ENCODE data around the gene PATE2.

Gene PATE2

DNA sequence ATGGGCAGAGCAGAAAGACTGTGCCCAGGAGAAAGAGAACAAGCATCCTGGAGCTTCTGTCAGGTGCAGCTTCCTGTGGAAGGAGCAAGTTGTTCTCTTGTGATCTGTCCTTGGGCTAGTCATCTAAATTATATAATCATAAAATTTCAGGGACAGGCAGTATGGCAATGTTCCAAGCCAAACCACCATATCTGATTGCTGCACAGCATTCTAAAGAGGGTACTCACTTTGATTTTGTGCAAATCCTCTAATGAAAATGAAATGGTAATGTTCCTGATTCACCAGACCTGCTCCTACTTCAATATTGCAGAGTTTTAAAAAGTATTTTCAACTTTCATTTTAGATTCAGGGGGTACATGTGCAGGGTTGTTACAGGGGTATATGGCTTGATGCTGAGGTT lies at the start of gene PATE2:
Gene PATE2 (minus strand): TSS at position 101 of the 400 bp plus-strand sequence. CDS start 55 bp downstream, at position 46.
- no peak for DNase-seq (ENCODE audit: low read depth)

DNA sequence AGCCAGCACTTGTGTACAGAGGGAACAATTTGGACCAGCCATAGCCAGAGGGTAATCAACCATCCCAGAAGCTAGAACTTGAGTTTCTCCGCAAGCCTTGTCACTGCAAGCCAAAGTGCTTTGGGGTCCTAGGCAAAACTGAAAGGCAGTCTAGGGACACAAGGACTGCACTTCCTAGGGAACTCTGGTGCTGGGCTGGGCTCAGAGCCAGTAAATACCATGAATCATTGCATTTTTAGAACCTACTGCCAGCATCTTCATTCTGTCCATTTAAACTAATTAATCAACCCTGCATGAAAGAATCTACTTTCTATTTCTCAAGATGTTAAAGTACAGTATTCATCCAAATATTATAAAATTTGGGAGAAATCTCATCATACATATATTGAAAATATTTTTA lies 29.3 kb upstream of the PATE2 start:
- no peak for DNase-seq (ENCODE audit: low read depth)

DNA sequence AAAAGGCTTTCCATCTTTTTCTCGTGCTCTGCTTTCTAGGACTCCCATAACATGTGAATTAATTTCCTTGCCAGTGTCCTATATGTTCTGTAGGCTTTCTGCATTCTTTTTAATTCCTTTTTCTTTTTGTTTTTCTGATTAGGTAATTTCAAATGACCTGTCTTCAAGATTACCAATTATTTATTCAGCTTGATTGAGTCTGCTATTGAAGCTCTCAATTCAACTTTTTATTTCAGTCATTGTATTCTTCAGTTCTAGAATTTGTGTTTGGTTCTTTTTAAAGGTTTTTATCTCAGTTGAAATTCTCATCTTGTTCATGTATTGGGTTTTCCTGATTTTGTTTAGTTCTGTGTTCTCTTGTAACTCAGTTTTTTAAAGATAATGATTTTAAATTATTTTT lies 23.8 kb upstream of the PATE2 start:
- DNase-seq (ENCODE audit: low read depth): no peak

DNA sequence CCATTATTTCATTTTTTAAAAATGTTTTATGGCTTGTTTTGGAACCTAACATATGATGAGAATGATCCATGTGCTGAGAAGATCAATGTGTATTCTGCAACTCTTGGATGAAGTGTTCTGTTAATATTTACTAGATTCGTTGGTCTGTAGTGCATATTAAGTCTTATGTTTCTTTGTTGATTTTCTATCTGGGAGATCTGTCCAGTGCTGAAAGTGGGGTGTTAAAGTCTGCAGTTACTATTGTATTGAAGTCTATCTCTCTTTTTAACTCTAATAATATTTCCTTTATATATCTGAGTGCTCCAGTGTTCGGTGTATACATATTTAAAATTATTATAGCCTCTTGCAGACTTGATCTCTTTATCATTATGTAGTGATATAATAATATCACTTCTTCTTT lies 21.2 kb upstream of the PATE2 start:
- DNase-seq (ENCODE audit: low read depth): no peak

DNA sequence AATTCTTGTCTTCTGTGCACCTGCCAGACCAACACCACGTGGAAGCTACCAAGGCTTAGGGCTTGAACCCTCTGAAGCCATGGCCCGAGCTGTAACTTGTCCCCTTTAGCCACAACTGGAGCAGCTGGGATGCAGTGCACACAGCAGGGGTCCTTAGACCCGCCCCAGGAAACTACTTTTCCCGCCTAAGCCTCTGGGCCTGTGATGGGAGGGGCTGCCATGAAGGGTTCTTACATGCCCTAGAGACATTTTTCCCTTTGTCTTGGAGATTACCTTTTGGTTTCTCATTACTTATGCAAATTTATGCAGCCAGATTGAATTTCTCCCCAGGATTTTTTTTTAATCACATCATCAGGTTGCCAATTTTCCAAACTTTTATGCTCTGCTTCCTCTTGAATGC lies 19.0 kb upstream of the PATE2 start:
- DNase-seq (ENCODE audit: low read depth): no peak

DNA sequence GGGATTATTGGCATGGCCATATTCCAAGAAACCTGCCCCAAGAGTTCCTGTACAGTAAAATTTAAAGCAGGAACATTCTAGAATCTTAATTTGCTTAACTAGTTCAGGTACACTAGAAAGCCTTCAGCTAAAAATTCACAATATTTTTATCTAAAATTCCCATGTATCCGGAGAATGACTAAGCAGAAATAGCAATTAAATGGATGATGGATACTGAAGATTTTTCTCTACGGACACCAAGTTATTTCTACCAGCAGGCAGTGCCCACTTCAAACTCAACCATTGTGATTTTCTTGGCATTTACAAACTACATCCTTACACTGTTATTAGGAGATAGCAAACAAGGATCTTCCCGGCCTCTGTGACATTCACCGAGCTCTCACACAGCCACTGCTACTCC lies 12.2 kb upstream of the PATE2 start:
- DNase-seq (ENCODE audit: low read depth): no peak

DNA sequence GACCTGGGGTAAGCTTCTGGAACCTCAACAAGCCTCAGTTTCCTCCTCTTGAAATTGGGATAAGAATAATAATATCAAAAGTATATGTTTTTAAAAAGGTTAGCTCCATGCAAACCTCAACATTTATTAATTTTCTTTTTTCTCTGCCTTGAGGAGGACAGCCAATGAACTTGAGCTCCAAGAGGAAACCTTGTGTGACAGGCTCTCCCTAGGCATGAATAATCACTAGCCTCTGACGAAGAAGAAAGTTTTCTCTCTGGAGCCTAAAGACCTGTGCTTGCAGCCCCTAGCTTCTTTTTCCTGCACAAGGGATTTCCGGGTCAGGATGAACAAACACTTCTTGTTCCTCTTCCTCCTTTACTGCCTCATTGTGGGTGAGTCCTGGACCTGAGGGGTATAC lies 9.2 kb upstream of the PATE2 start, which contains the start of gene PATE3:
Gene PATE3 (plus strand): TSS at position 301 of the 400 bp plus-strand sequence. CDS start 25 bp downstream, at position 326.
- no peak for DNase-seq (ENCODE audit: low read depth)

DNA sequence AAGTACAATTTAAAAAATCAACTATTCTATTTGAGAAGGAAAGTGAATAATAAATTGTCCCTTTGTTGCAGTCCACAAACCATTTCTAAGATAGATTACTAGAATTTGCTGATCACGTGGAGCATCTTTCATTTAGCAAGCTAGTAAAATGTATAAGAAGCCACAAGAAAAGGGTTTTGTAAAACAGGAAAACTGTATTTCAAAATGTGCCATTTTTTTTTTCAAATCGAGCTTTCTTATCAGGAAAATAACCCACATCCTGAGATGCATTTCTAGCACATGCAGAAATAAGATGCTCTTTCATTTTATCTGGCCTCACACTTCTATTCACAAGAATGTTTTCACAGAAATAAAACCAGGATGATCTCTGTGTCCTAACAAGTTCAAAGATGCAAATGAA lies 6.0 kb upstream of the PATE2 start:
- no peak for DNase-seq (ENCODE audit: low read depth)

DNA sequence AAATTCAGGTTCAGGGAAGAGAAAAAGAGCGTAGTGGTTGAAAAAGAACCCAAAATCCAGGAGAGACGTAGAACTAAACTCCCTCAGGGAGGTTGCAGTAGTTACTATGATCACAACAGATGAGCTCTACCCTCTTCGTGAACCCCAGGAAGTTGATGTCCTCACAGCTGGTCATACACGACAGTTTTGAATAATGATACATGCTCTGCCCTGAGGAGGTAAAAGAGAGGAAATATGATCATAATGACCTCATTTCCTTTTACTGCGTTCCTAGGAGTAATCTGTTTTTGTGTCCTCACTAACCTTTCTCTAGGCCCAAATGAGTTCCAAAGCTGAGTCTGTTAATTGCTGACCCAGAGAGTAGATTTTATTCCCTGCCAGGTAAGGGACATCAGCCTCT lies 1.3 kb downstream of the PATE2 start:
- DNase-seq (ENCODE audit: low read depth): no peak

DNA sequence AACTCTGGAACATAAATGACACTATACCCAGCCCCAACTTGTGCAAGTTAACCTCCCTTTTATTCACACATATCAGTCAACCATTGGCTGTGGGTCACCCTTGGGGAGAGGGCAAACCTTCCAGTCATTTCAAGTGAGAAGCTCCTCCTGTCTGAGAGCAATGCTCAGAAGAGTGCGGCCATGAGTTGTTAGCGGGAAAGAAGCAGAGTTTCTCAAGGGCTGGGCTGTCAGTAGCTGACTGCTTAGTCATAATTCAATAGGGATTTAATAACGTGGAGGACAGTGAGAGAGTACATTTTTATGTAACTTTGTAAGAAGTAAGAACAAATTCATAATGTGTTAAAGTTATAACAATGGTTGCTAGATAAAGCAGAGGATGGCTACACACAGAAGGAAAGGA lies 5.1 kb downstream of the PATE2 start:
- no peak for DNase-seq (ENCODE audit: low read depth)

DNA sequence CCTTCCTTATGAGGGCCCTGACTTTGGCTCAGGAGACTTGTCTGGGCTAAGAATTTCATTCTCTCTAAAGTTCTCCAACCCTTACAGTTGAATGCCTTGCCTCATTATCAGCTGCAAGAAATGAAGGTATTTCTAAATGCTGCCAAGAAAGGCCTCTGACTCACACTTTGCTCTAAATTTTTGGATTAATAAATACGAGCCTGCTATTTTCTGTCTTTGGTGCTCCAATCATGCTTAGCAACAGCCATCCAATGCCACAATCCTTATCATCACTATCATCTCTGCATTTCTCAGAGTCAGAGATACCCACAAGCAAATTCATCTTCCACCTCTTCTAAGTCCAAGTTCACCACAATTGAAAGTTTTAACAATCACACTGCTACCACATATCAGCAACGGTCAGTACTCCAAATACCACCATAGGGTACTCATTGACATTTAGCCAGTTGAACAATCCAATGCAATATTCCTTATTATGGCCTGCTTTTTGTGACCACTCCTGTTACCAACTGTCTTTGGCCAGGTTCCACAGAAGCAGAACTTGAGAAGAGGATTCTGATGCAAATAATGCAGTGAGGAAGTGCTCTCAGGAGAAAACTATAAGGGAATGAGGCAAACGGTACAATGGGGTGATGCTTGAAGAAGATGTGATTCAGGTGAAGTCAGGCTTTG lies 5.7 kb downstream of the PATE2 start:
- no peak for DNase-seq (ENCODE audit: low read depth)

DNA sequence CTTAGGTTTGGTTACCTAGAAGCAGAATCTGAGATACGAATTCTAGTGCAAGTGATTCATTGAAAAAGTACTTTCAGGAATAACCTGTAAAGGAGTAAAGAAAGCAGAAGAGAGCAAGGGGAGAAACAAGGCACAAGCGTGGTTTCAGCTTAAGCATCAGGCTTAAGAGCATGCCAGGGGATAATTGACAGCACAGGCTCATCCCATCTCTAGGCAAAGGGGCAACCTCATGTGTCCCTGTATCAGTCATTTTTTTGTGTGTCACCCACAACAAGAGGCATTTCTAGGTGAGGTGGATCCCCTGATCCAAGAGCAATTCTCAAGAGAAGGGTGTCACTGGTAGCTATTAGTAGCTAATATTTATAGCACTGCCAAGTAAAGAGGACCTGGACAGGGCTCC lies 8.0 kb downstream of the PATE2 start:
- no peak for DNase-seq (ENCODE audit: low read depth)

DNA sequence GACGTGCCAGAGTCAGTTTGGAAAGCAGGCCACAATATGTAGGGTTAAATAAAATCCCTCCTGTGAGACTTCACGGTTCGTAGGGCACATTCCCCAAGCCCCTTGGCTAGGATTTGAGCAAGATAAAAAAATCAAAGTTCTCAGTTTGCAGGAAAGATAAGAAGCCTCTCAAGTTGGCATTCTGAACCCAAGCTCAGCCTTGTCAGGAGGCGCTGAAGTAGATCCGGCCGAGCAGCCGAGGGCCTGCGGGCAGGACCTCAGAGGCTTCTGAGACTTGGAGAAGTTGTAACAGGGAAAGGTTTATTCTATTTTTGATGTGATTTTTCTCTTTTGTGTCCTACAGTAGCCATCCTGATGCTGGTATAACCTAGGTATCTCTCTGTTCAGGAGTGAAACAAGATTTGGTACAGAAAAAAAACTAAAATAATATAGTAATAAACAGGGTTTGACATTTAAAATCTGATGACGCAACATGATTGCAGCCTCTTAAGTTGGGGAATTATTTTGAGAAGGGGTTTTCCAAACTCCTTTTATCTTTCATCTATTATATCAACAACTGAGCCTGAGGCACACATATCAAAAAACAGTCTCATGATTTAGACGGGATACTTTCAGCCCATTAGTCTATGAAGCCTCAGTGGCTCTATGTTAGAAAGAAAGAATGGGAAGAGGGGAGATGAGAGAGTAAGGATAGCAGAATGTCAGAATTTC lies 10.1 kb downstream of the PATE2 start:
- no peak for DNase-seq (ENCODE audit: low read depth)

DNA sequence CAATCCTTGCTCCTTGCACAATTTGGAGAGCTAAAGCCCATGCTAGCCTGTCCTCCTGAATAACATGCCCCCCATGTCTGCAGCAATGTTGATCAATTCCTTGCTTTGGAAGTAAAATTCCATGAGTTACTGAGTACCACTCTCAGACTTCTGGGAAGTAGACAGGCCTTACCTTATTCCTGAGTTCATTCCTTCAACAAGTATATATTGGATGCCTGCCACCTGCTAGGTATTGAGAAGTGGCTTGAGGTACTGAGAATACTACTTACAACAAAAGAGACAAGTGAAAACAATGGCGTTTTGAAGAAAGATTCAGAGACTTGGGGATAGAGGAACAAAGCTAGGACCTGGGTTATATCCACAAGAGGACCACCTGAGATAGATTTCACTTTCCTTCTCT lies 12.4 kb downstream of the PATE2 start:
- no peak for DNase-seq (ENCODE audit: low read depth)

DNA sequence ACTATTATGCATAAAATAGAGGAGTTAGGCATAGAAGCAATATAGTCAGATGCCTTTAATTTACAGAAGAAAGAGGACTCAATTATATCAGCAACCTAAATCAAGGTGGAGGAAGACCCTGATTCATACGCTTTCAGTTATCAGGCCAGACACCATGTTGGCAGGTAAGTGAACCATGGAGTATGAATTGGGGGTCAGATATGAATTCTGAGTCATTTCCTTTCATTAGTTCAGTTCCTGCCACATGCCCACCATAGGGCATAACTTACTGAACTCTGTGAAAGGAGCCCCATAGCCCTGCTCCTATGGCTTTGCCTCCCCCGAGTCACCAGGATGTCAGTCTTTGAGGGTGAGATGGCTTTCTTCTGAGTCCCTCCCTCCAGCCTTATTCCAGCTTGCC lies 15.1 kb downstream of the PATE2 start:
- no peak for DNase-seq (ENCODE audit: low read depth)

DNA sequence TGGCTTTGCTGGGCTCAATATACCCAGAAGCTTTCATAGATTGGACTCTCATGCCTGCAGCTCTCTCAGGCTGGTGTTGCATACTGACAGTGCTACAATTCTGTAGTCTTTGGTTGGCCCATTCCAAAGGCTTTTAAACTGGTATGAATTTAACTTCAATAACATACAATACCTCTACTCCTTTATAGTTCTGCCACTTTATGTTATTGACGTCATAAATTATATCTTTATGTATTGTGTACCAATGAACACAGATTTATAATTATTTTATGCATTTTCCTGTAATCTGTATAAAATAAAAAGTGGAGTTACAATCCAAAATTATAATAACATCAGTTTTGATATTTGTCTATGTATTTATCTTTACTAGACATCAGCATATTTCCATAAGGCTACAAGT lies 16.2 kb downstream of the PATE2 start:
- DNase-seq (ENCODE audit: low read depth): no peak

DNA sequence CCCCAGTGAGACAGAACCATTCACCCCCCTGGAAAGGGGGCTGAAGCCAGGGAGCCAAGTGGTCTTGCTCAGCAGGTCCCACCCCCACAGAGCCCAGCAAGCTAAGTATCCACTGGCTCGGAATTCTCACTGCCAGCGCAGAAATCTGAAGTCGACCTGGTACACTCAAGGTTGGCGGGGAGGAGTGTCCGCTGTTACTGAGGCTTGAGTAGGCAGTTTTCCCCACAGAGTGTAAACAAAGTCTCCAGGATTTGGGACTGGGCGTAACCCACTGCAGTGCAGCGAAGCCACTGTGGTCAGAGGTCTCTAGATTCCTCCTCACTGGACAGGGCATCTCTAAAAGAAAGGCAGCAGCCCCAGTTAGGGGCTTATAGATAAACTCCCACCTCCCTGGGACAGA lies 22.6 kb downstream of the PATE2 start:
- no peak for DNase-seq (ENCODE audit: low read depth)

DNA sequence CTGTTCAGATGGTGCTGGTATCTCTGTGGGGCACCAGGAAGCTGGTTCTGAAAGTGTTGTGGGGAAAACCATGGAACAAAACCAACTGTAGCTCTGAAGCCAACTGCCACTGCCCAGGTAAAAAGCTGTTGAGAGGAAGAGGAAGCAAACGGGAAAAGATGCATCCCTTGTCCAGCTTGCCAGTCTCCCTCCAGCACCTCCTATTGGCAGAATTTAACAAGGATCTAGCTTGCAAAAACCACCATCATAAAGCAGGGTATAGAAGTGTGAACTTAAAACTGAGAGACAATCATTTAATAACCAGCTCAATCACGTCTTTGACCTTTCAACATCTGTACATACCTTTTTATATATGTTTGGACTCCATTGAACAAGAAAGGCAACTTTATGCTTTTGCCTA lies 28.0 kb downstream of the PATE2 start:
- DNase-seq (ENCODE audit: low read depth): no peak

DNA sequence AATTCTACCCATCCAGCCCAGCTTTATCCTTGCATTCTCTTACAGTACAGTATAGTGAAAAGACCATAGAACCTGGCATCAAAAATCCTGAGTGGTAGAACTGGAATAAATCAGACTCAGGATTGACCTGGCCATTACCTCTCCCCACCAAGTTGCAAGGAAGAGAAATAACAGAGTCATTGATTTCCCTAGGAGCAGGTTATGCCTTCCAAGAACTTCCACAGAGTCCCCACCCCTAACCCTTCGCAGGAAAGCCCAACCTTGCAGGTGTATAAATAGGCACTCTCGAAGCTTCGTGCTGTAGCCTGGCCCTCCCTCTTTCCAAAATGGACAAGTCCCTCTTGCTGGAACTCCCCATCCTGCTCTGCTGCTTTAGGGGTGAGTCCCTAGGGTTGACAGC lies 32.6 kb downstream of the PATE2 start, which contains the start of gene PATE1:
Gene PATE1 (plus strand): TSS at position 301 of the 400 bp plus-strand sequence. CDS start 26 bp downstream, at position 327.
- DNase-seq (ENCODE audit: low read depth): no peak

DNA sequence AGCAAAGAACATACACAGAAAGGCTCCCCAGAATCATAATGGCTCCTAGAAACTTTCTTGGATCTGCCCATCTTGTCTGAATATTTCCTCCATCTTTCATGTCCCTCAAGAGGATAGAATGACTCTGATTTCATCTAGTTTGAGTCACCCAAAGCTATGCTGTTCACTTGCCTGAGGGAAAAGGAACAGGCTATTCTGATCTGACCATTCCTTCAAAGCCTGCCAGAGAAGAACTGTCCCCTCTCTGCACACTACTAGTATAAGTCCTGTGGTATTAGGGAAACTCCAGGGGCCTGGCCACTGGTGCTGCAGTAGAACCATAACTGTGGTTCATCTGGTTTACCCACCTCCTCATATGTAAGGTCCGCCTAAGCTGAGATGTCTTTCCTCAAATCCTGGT lies 34.9 kb downstream of the PATE2 start:
- DNase-seq (ENCODE audit: low read depth): no peak

DNA sequence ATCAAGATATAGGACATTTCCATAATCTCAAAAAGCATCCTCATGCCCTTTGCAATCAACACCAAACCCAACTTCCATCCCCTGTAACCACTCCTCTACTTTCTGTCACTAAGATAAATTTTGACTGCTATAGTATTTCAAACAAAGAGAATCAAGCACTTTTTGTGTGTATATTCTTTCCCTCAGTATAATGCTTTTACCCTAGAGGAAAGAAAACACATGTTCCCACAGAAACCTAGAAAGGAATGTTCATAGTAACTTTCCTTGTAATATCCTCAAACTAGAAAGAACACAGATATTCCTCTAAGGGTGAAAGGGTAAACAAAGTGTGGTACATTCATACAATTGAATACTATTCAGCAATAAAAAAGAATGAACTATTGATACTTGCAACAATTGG lies 38.0 kb downstream of the PATE2 start:
- no peak for DNase-seq (ENCODE audit: low read depth)

DNA sequence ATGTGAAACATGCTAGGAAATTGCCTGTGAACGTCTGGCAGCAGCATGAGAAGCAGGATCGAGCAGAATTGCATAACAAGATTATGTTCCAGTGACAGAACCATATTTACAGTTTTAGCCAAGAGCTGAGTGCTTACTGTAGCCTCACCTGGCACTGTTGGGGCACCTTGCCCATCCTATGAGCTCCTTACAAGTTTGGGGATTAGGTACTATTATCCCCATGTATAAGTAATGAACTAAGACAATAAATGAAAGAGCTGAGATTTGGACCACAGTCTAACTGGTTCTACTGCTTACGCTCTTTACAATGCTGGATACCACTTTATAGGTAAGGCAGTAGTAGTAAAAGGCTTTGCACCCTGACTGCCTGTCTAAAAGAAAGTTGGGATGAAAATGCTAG lies 49.7 kb downstream of the PATE2 start:
- DNase-seq (ENCODE audit: low read depth): no peak
